ENCODE measurements around the gene KLHDC4. TPM values are rescaled to one million over a fixed set of nuclear protein-coding genes. Genes with fewer than 3 reads are reported as not detected.

The KLHDC4 gene
- total and polyA plus RNA-seq, 2 of the 4 experiments (the other 2 are of a cell fraction), result 13.6 to 19.0 TPM

DNA sequence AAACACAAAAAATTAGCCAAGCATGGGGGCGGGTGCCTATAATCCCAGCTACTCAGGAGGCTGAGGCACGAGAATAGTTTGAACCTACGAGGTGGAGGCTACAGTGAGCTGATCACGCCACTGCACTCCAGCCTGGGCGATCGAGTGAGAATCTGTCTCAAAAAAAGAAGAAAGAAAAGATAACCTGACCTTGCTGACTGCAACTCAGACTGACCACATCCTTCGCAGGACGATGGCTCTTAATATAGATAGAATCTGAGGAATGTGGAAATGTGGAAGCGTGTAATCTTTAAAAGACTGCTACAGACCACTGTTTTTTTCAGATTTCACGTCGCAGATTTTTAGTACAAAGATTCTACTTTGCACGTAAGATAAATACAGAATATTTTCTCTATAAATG, 37.8 kb downstream of the KLHDC4 start:
- intact Hi-C loops (cut with micrococcal nuclease), result no loop called here
- Histone ChIP-seq H3K27me3 (ENCODE audit: control insufficient read depth, insufficient read depth, low read length) (no peaks in the 10 kb centered on the region), H3K79me1 (ENCODE audit: low read depth in 1 of 2, low read length in 2 of 2) (peaks cover 0 to 23% of the 10 kb centered on the region in 2 experiments; a peak in 2 of 4 replicates), H3K36me3 (ENCODE audit: control insufficient read depth, insufficient read depth, low read length) (peaks cover 15% of the 10 kb centered on the region), H4K5ac (ENCODE audit: low read depth, low read length) (no peak overlapping the region), H3K56ac (ENCODE audit: extremely low read depth, insufficient read depth, low read length) (no peak overlapping the region), H3K9me3 (ENCODE audit: control insufficient read depth, insufficient read depth, low read length) (no peaks in the 10 kb centered on the region), H3K9ac (ENCODE audit: low read depth, low read length) (no peak overlapping the region), H3K18ac (ENCODE audit: low read depth, low read length) (no peak overlapping the region), H4K91ac (ENCODE audit: insufficient read depth, low read depth, low read length) (no peak overlapping the region), H2BK5ac (ENCODE audit: low read depth, low read length, poor library complexity, severe bottlenecking) (no peak overlapping the region), H2BK120ac (ENCODE audit: low read depth, low read length) (no peak overlapping the region), H3K4ac (ENCODE audit: low read depth, low read length) (no peak overlapping the region), H3K23ac (ENCODE audit: low read depth, low read length) (no peak overlapping the region), H2AK5ac (ENCODE audit: low read depth, low read length) (no peak overlapping the region), H2BK20ac (ENCODE audit: low read depth, low read length) (no peak overlapping the region), H2BK15ac (ENCODE audit: low read depth, low read length) (no peak overlapping the region), H4K8ac (ENCODE audit: low read depth in 2 of 2, low read length in 2 of 2) (no peak overlapping the region), H3K4me2 (ENCODE audit: low read depth, low read length) (no peak overlapping the region), H2AFZ (replicated peaks; ENCODE audit: low read length, poor library complexity) (no peak overlapping the region), H3K27ac (ENCODE audit: insufficient read depth, low read length) (no peak overlapping the region), H3K14ac (replicated peaks; ENCODE audit: low read depth, low read length) (no peak overlapping the region), H3K9me1 (ENCODE audit: insufficient read depth, low read length) (peaks cover 5% of the 10 kb centered on the region), H3K4me1 (ENCODE audit: control insufficient read depth, insufficient read depth, low read length) (peaks cover 8% of the 10 kb centered on the region; the same call in 1 of the 2 replicates), H4K20me1 (ENCODE audit: insufficient read depth, low read length) (peaks cover 17% of the 10 kb centered on the region), H2AK9ac (replicated peaks; ENCODE audit: low read depth, low read length, poor library complexity) (no peak overlapping the region), H3K4me3 (ENCODE audit: insufficient read depth, low read depth, low read length) (no peak overlapping the region)
- in situ Hi-C loops (cut with MboI; ENCODE audit: low sequenced_read_pairs), result no loop called here
- dilution Hi-C loops (cut with HindIII; ENCODE audit: low sequenced_read_pairs, unreplicated experiment), result no loop called here
- peak; percentile 47 for ATAC-seq (ENCODE audit: low read depth)
- ChIA-PET CTCF (no interaction called here), POLR2A (ENCODE audit: unreplicated experiment) (no interaction called here)
- DNase-seq, result peak; percentile 66
- WGBS, 2 experiments (ENCODE audit: extremely low coverage in 2 of 2, insufficient read length in 1 of 2), result 85% methylated on average over 4 of the region's 12 CpGs; no CpG with 5 or more reads in 1 of the 2 experiments
- BruUV-seq (replicated peaks), result no TSS peak
- no peak for TF ChIP-seq CTCF (conservative IDR thresholded peaks at IDR 0.05; ENCODE audit: low read depth, low read length)
- no peak for TF ChIP-seq ELK1 (IDR thresholded peaks at IDR 0.05; ENCODE audit: borderline replicate concordance, low read depth, low read length)
- TF ChIP-seq MAFK (IDR thresholded peaks at IDR 0.05; ENCODE audit: low read depth, low read length), result no peak
- TF ChIP-seq POLR2A (IDR thresholded peaks at IDR 0.05; ENCODE audit: low read depth, low read length), result no peak
- no peak for TF ChIP-seq MXI1 (IDR thresholded peaks at IDR 0.05; ENCODE audit: borderline replicate concordance, low read depth, low read length)

Measured in IMR-90 (cell line).